GM12878 (cell line): ENCODE measurements around the gene RABL6. TPM values are rescaled to one million over a fixed set of nuclear protein-coding genes. Genes with fewer than 3 reads are reported as not detected.

Source experiments
- ATAC-seq: fragments of 200-7000 bp; cut with Tn5 transposase; 3 replicates; pipeline ENCODE4 v1.9.1; 2020; ENCODE audit warnings: mild to moderate bottlenecking, moderate library complexity
- BruUV-seq: library from RNA; stranded (reverse); fragments of 400-500 nt; replicated peaks from 2 replicates; lab custom pipeline; 2021; lab: Mats Ljungman, UMichigan
- CTCF ChIA-PET: fragments of 300-600 bp; sonication (Branson Sonifier 250); formaldehyde crosslinking; extraction: SDS; loops from one replicate; lab custom pipeline; 2021; ENCODE audit warnings: inconsistent platforms; lab: Yijun Ruan, JAX
- POLR2A ChIA-PET: fragments of 350-600 bp; formaldehyde crosslinking; extraction: SDS; loops from one replicate; lab custom pipeline; 2021; ENCODE audit warnings: inconsistent platforms; lab: Charles Lee
- RAD21 ChIA-PET: fragments of 300-600 bp; sonication (Branson Sonifier 250); formaldehyde crosslinking; loops from one replicate; lab custom pipeline; 2023; ENCODE audit warnings: antibody characterized with exemption; ENCODE audit not compliant: unreplicated experiment; lab: Charles Lee
- SMC1A ChIA-PET: fragments of 300-600 bp; sonication (Branson Sonifier 250); formaldehyde crosslinking; loops from one replicate; lab custom pipeline; 2023; ENCODE audit not compliant: unreplicated experiment, uncharacterized antibody; lab: Charles Lee
- DNase-seq: peaks from one replicate; pipeline ENCODE4 v3.0.0-alpha.2; 2011; ENCODE audit warnings: low read depth, low spot score
- FAIRE-seq: peaks from 3 replicates; lab custom pipeline; 2011; peaks lifted over from hg19 to GRCh38; lab: Jason Lieb, UNC
- H2AFZ ChIP-seq: 2 replicates; pipeline ENCODE4 v1.6.0; 2011; ENCODE audit warnings: low read depth, low read length, control low read depth; ENCODE audit not compliant: control insufficient read depth
- H3K27ac ChIP-seq: 2 replicates; pipeline ENCODE4 v1.5.1; 2011; ENCODE audit warnings: control low read depth; ENCODE audit not compliant: control insufficient read depth, insufficient read depth
- H3K27me3 ChIP-seq, 2 experiments: replicated peaks in 1 of 2; 2 replicates each; pipeline versions ENCODE4 v1.6.0 to v1.6.1; 2011; ENCODE audit warnings: low read length in 1 of 2; ENCODE audit not compliant: control insufficient read depth in 2 of 2, insufficient read depth in 2 of 2
- H3K36me3 ChIP-seq, 2 experiments: 2 replicates each; pipeline ENCODE4 v1.5.1; 2011; ENCODE audit warnings: low read length in 1 of 2; ENCODE audit not compliant: control insufficient read depth in 2 of 2, insufficient read depth in 2 of 2
- H3K4me1 ChIP-seq: 2 replicates; pipeline ENCODE4 v1.6.1; 2011; ENCODE audit warnings: mild to moderate bottlenecking, low read length, moderate library complexity, mixed read lengths; ENCODE audit not compliant: control insufficient read depth, insufficient read depth
- H3K4me2 ChIP-seq: 2 replicates; pipeline ENCODE4 v1.6.0; 2011; ENCODE audit warnings: control low read depth; ENCODE audit not compliant: control insufficient read depth, insufficient read depth
- H3K4me3 ChIP-seq: fragments of 200-600 bp; sonication (generic); 2 replicates; pipeline ENCODE4 v1.5.1; 2016
- H3K79me2 ChIP-seq: 2 replicates; pipeline ENCODE4 v1.6.0; 2011; ENCODE audit warnings: low read length; ENCODE audit not compliant: control insufficient read depth, insufficient read depth
- H3K9ac ChIP-seq: 2 replicates; pipeline ENCODE4 v1.8.0; 2011; ENCODE audit warnings: low read length, control low read depth, mixed read lengths; ENCODE audit not compliant: control insufficient read depth, insufficient read depth
- H3K9me3 ChIP-seq: replicated peaks from 3 replicates; pipeline ENCODE4 v1.5.1; 2011; ENCODE audit warnings: mild to moderate bottlenecking, low read length; ENCODE audit not compliant: control insufficient read depth, insufficient read depth
- H4K20me1 ChIP-seq: 2 replicates; pipeline ENCODE4 v1.6.0; 2011; ENCODE audit not compliant: control insufficient read depth, insufficient read depth
- NFYA ChIP-seq: IDR thresholded peaks from 2 replicates; pipeline ENCODE4 v1.6.1; 2011; ENCODE audit warnings: low read depth, mild to moderate bottlenecking, low read length, improper control_type of control experiment, borderline replicate concordance
- POLR2A ChIP-seq: IDR thresholded peaks from 2 replicates; pipeline ENCODE4 v1.6.1; 2011; ENCODE audit warnings: low read depth, mild to moderate bottlenecking, low read length
- TARDBP ChIP-seq: IDR thresholded peaks from 2 replicates; pipeline ENCODE4 v1.6.1; 2016; ENCODE audit warnings: borderline replicate concordance
- WGBS: methylation state at CpG from one replicate; pipeline ENCODE4 v1.1.6; 2016; ENCODE audit warnings: low lambda C conversion rate; ENCODE audit not compliant: insufficient replicate concordance, insufficient coverage; ENCODE audit errors: missing lambda C conversion rate; 5-methylcytosine and 5-hydroxymethylcytosine counted together
- in situ Hi-C: fragments of 300-500 bp; cut with MboI; formaldehyde crosslinking; loops from 9 replicates; pipeline ENCODE4 v1.14.3; 2018; ENCODE audit warnings: mixed read lengths
- intact Hi-C: fragments of 100-400 bp; cut with micrococcal nuclease; formaldehyde crosslinking; loops from one replicate; pipeline ENCODE4 v1.14.2; 2022; ENCODE audit not compliant: unreplicated experiment
- polyA plus RNA-seq, 11 experiments: library from polyadenylated mRNA; depleted of rRNA in 4 of 11; unstranded in 6 of 11; stranded (reverse) in 5 of 11; fragments of >200 nt; fragmentation: Nextera tagmentation in 4 of 11; fragmentation: Illumina TruSeq in 1 of 11; extraction: Ambion mirVana in 4 of 11; extraction: Trizol in 1 of 11; gene quantifications; 1 replicate in 1 of 11; 2 replicates in 10 of 11; pipeline versions ENCODE4 v1.2.1 to v1.2.3, GENCODE V29; 2011 to 2016; ENCODE audit warnings: inconsistent platforms in 2 of 11, missing spikeins in 2 of 11, low read depth in 1 of 11
- total RNA-seq, 4 experiments: library from RNA; depleted of rRNA in 3 of 4; stranded (reverse); fragments of >200 nt in 3 of 4; fragmentation: Illumina TruSeq in 1 of 4; extraction: Trizol in 1 of 4; gene quantifications; 2 replicates each; pipeline versions ENCODE4 v1.2.1 to v1.2.3, GENCODE V29; 2013 to 2021
- TF ChIP-seq, protein P1 (sequence below): fragments of 450-650 bp; IDR thresholded peaks from 2 replicates; pipeline ENCODE4 v1.6.1; 2016; ENCODE audit warnings: mild to moderate bottlenecking, moderate library complexity, borderline replicate concordance

Gene RABL6
- total and polyA plus RNA-seq, 10 of the 15 experiments (the other 5 are each of a cell fraction or from before 2014, with no cell fraction given): 1.4 to 134 (median 42.7) TPM

DNA sequence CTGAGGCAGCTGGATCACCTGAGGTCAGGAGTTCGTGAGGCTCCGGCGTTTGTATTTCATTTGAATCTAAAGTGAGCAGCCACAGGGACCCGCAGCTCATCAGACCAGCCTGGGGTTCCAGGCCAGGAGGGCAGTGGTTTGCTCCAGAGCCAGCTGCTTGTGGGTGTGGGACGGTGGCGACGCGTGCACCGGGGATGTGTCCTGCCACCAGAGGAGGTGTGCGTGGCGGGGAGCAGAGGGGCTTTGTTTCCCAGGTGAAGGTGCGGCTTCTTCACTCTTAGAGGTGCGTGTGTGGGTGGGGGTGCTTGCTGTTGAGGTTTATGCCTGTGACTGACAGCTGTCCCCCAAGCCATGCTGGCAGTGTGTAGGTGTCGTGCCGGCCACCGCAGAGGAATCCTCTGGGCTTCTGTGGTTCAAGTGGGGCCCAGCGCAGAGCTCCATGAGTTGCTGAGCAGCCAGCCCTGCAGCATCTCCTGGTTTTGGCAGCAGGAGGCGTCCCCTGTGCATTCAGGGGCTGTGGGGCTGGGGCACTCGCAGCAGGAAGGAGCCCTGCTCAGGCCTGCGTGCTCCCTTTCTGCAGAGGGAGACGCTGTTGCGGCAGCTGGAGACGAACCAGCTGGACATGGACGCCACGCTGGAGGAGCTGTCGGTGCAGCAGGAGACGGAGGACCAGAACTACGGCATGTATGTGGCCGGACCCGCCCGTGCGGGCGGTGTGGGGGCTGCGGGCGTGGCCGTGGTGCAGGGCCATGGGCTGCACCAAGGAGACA lies 27.6 kb downstream of the RABL6 start:
- TF ChIP-seq NFYA: no peak
- peak; percentile 57; the same call in 1 of the 2 replicates for TF ChIP-seq POLR2A
- no peak for TF ChIP-seq TARDBP
- ChIA-PET RAD21 (no interaction called here), CTCF (interaction anchor here (0.6 to 1.4 kb wide), 3 partner anchors 22 to 200 kb away, joined by 3 to 5 read pairs (median 3); no protein-coding TSS in a partner anchor), SMC1A (no interaction called here), POLR2A (interaction anchor here (0.6 kb wide), 1 partner anchor 248 kb away, joined by 3 read pairs; no protein-coding TSS in a partner anchor)
- in situ Hi-C loops: no loop called here
- Histone ChIP-seq H3K79me2 (no peaks in the 10 kb centered on the region), H3K9ac (no peak overlapping the region), H3K4me3 (no peak overlapping the region), H2AFZ (no peak overlapping the region), H3K27me3 (no peaks in the 10 kb centered on the region), H3K9me3 (no peaks in the 10 kb centered on the region), H3K4me1 (no peaks in the 10 kb centered on the region), H3K27ac (no peak overlapping the region), H3K36me3 (peaks cover 0 to 2% of the 10 kb centered on the region in 2 experiments; a peak in 2 of 4 replicates), H4K20me1 (no peaks in the 10 kb centered on the region), H3K4me2 (no peak overlapping the region)
- FAIRE-seq (no peak), ATAC-seq (no peak), DNase-seq (no peak)
- BruUV-seq: no TSS peak
- 95% methylated on average over 36 of the region's 36 CpGs for WGBS
- intact Hi-C loops: no loop called here

DNA sequence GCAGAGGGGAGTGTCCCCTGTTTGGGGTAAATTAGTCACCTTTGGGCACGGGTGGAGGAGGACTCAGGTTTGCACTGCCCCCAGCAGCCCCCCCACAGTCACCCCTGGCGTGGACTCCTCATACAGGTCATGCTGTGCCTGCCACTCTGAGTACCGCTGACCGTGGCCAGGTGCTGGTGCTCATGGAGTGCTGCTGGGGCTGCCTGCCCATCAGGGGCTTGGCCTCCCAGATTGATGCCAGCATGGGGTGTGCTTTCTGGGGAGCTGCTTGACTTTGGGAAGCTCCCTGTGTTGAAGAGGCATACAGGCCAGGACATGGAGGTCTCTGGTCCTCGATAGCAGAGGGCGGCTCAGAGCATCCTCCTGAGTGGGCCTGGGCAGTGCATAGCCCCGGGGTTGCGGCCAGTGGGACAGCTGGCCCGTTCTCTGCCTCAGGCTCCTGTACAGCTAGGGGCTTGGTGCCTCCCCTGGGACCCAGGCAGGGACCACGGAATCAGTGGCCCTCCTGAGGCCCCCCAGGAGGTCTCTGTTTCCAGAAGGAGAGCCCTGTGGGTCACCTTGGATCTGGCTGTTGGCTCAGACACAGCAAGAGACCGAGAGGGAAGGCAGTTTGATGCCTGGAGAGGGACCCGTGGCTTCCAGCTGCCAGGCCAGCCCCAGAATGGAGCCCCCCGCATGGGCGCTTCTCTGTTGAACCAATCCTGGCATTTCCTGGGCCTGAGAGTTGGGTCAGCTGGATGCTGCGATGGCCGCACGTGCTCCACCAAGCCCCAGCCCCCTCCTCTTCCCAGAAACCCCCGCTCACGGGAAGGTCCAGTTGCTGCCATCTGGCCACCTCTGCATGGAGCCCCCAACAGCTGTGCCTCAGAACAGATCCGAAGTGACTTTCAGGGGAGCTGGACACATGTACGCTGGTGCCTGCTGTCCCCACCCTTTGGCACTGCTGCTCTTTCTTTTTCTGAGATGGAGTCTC lies 28.5 kb downstream of the RABL6 start:
- CTCF ChIA-PET: no interaction called here
- WGBS: 89% methylated on average over 21 of the region's 21 CpGs
- no peak for FAIRE-seq

More for the DNA sequence above, 28.5 kb downstream of the RABL6 start:
- Histone ChIP-seq H3K9me3 (no peaks in the 10 kb centered on the region), H3K79me2 (no peaks in the 10 kb centered on the region), H2AFZ (no peak overlapping the region), H3K36me3 (no peaks in the 10 kb centered on the region), H3K27me3 (no peaks in the 10 kb centered on the region), H4K20me1 (no peaks in the 10 kb centered on the region), H3K9ac (no peak overlapping the region), H3K4me2 (no peak overlapping the region), H3K4me3 (no peak overlapping the region), H3K27ac (no peak overlapping the region), H3K4me1 (no peaks in the 10 kb centered on the region)
- in situ Hi-C loops: no loop called here
- intact Hi-C loops: no loop called here
- ChIA-PET RAD21 (no interaction called here), POLR2A (no interaction called here), SMC1A (no interaction called here)
- ATAC-seq: no peak
- no TSS peak for BruUV-seq
- DNase-seq: no peak
- 0 out of 2 replicates have a peak, but pooled peaks have one; percentile 10 for TF ChIP-seq POLR2A
- TF ChIP-seq, protein P1, sequence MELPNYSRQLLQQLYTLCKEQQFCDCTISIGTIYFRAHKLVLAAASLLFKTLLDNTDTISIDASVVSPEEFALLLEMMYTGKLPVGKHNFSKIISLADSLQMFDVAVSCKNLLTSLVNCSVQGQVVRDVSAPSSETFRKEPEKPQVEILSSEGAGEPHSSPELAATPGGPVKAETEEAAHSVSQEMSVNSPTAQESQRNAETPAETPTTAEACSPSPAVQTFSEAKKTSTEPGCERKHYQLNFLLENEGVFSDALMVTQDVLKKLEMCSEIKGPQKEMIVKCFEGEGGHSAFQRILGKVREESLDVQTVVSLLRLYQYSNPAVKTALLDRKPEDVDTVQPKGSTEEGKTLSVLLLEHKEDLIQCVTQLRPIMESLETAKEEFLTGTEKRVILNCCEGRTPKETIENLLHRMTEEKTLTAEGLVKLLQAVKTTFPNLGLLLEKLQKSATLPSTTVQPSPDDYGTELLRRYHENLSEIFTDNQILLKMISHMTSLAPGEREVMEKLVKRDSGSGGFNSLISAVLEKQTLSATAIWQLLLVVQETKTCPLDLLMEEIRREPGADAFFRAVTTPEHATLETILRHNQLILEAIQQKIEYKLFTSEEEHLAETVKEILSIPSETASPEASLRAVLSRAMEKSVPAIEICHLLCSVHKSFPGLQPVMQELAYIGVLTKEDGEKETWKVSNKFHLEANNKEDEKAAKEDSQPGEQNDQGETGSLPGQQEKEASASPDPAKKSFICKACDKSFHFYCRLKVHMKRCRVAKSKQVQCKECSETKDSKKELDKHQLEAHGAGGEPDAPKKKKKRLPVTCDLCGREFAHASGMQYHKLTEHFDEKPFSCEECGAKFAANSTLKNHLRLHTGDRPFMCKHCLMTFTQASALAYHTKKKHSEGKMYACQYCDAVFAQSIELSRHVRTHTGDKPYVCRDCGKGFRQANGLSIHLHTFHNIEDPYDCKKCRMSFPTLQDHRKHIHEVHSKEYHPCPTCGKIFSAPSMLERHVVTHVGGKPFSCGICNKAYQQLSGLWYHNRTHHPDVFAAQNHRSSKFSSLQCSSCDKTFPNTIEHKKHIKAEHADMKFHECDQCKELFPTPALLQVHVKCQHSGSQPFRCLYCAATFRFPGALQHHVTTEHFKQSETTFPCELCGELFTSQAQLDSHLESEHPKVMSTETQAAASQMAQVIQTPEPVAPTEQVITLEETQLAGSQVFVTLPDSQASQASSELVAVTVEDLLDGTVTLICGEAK: no peak
